HG03103 (cell line): ENCODE results near the gene FAM184A.

ENCODE experiments used
- ATAC-seq: cut with Tn5 transposase; IDR thresholded peaks from one replicate; pipeline ENCODE4 v1.9.1; 2021; ENCODE audit warnings: low read depth; ENCODE audit not compliant: unreplicated experiment

The FAM184A gene

GRCh38 chr6:119061215-119061614 lies 17.2 kb downstream of the FAM184A start:
- ATAC-seq: no peak

- no peak for ATAC-seq
Observed at GRCh38 chr6:119060255-119060907, 18.1 kb downstream of the FAM184A start.

GRCh38 chr6:119055069-119055468 lies 23.4 kb downstream of the FAM184A start:
- no peak for ATAC-seq

- no peak for ATAC-seq
Observed at GRCh38 chr6:119052987-119053386, 25.5 kb downstream of the FAM184A start.

- ATAC-seq: no peak
Observed at GRCh38 chr6:119052292-119052889, 26.1 kb downstream of the FAM184A start.

GRCh38 chr6:119044255-119044654 lies 34.2 kb downstream of the FAM184A start:
- no peak for ATAC-seq

- ATAC-seq: no peak
Observed at GRCh38 chr6:119043783-119044182, 34.7 kb downstream of the FAM184A start.

- no peak for ATAC-seq
Observed at GRCh38 chr6:119043265-119043664, 35.2 kb downstream of the FAM184A start.

GRCh38 chr6:119040636-119041035 lies 37.8 kb downstream of the FAM184A start:
- no peak for ATAC-seq

GRCh38 chr6:119040229-119040628 lies 38.2 kb downstream of the FAM184A start:
- no peak for ATAC-seq

- ATAC-seq: no peak
Observed at GRCh38 chr6:119037941-119038623, 40.4 kb downstream of the FAM184A start.

GRCh38 chr6:119037264-119037663 lies 41.2 kb downstream of the FAM184A start:
- ATAC-seq: no peak

- no peak for ATAC-seq
Observed at GRCh38 chr6:119036081-119036480, 42.4 kb downstream of the FAM184A start.

GRCh38 chr6:119035459-119035858 lies 43.0 kb downstream of the FAM184A start:
- ATAC-seq: no peak

GRCh38 chr6:119034827-119035458 lies 43.5 kb downstream of the FAM184A start:
- ATAC-seq: no peak

- no peak for ATAC-seq
Observed at GRCh38 chr6:119032428-119032827, 46.0 kb downstream of the FAM184A start.

GRCh38 chr6:119030759-119031158 lies 47.7 kb downstream of the FAM184A start:
- no peak for ATAC-seq

- no peak for ATAC-seq
Observed at GRCh38 chr6:119028091-119028490, 50.4 kb downstream of the FAM184A start.

GRCh38 chr6:119027465-119027864 lies 51.0 kb downstream of the FAM184A start:
- ATAC-seq: no peak

GRCh38 chr6:119026822-119027221 lies 51.6 kb downstream of the FAM184A start:
- ATAC-seq: no peak

GRCh38 chr6:119025793-119026192 lies 52.7 kb downstream of the FAM184A start:
- ATAC-seq: no peak
